GM23338 (cell line): ENCODE results near the gene ONECUT1. TPM values are rescaled to one million over a fixed set of nuclear protein-coding genes. Genes with fewer than 3 reads are reported as not detected.
A peak's percentile ranks its signal among the peaks of the same experiment; 100 is the strongest.

Source experiments
- ATAC-seq: fragments of 200-7000 bp; cut with Tn5 transposase; 3 replicates; pipeline ENCODE4 v1.9.1; 2020
- DNase-seq: peaks from one replicate; pipeline ENCODE4 v3.0.0-alpha.2; 2015; ENCODE audit warnings: low spot score
- H2AFZ ChIP-seq: fragments of 200-600 bp; sonication (generic); 2 replicates; pipeline ENCODE4 v1.8.0; 2016; ENCODE audit warnings: antibody characterized with exemption, mild to moderate bottlenecking, moderate library complexity
- H3F3A ChIP-seq: fragments of 200-600 bp; sonication (generic); replicated peaks from 2 replicates; pipeline ENCODE4 v1.8.0; 2017; ENCODE audit warnings: antibody characterized with exemption, mixed run types, low read depth
- H3K27ac ChIP-seq: fragments of 200-600 bp; sonication (generic); 2 replicates; pipeline ENCODE4 v1.6.1; 2016; ENCODE audit warnings: low read depth
- H3K27me3 ChIP-seq: fragments of 200-600 bp; sonication (generic); 2 replicates; pipeline ENCODE4 v1.8.0; 2016; ENCODE audit warnings: mild to moderate bottlenecking, mixed run types, moderate library complexity; ENCODE audit not compliant: insufficient read depth
- H3K36me3 ChIP-seq: fragments of 200-600 bp; sonication (generic); 2 replicates; pipeline ENCODE4 v1.8.0; 2016; ENCODE audit warnings: mild to moderate bottlenecking; ENCODE audit not compliant: insufficient read depth
- H3K4me1 ChIP-seq: fragments of 200-600 bp; sonication (generic); 2 replicates; pipeline ENCODE4 v1.8.0; 2016; ENCODE audit warnings: mild to moderate bottlenecking, moderate library complexity; ENCODE audit not compliant: insufficient read depth
- H3K4me2 ChIP-seq: fragments of 200-600 bp; sonication (generic); 2 replicates; pipeline ENCODE4 v1.7.1; 2017; ENCODE audit warnings: mixed run types
- H3K4me3 ChIP-seq: fragments of 200-600 bp; sonication (generic); 2 replicates; pipeline ENCODE4 v1.6.1; 2016; ENCODE audit warnings: mixed run types
- H3K79me2 ChIP-seq: fragments of 200-600 bp; sonication (generic); replicated peaks from 2 replicates; pipeline ENCODE4 v1.8.0; 2017; ENCODE audit warnings: mild to moderate bottlenecking; ENCODE audit not compliant: insufficient read depth
- H3K9me2 ChIP-seq: fragments of 200-600 bp; sonication (generic); 2 replicates; pipeline ENCODE4 v1.8.0; 2017; ENCODE audit not compliant: insufficient read depth
- H4K20me1 ChIP-seq: fragments of 200-600 bp; sonication (generic); replicated peaks from 2 replicates; pipeline ENCODE4 v1.8.0; 2017; ENCODE audit warnings: mild to moderate bottlenecking; ENCODE audit not compliant: insufficient read depth
- H3K27ac Mint-ChIP-seq: 2 replicates; pipeline ENCODE4 v1.8.0; 2020; ENCODE audit warnings: inconsistent platforms, mild to moderate bottlenecking, moderate library complexity, mixed read lengths
- H3K27me3 Mint-ChIP-seq: 3 replicates; pipeline ENCODE4 v1.8.0; 2022; ENCODE audit warnings: low read depth, mild to moderate bottlenecking, moderate library complexity, mixed read lengths, inconsistent platforms; ENCODE audit not compliant: insufficient read depth, poor library complexity
- H3K36me3 Mint-ChIP-seq: 3 replicates; pipeline ENCODE4 v1.8.0; 2021; ENCODE audit warnings: low read depth, mild to moderate bottlenecking, inconsistent platforms, moderate library complexity, mixed read lengths
- H3K4me1 Mint-ChIP-seq: 3 replicates; pipeline ENCODE4 v1.8.0; 2020; ENCODE audit warnings: mild to moderate bottlenecking, inconsistent platforms, mixed read lengths
- H3K4me3 Mint-ChIP-seq: 3 replicates; pipeline ENCODE4 v1.8.0; 2021; ENCODE audit warnings: moderate library complexity, mild to moderate bottlenecking, inconsistent platforms, mixed read lengths
- H3K9me3 Mint-ChIP-seq: 3 replicates; pipeline ENCODE4 v1.8.0; 2020; ENCODE audit warnings: moderate library complexity, mild to moderate bottlenecking, inconsistent platforms, mixed read lengths
- CREB1 ChIP-seq: fragments of 250-450 bp; sonication (Bioruptor Pico); IDR thresholded peaks from 2 replicates; pipeline ENCODE4 v1.5.0; 2020; ENCODE audit warnings: low read depth, mild to moderate bottlenecking, moderate library complexity
- ETS1 ChIP-seq: IDR thresholded peaks from 2 replicates; pipeline ENCODE4 v1.6.1; 2016; ENCODE audit warnings: antibody characterized with exemption
- EZH2 ChIP-seq: fragments of 200-600 bp; sonication (generic); IDR thresholded peaks from one replicate; pipeline ENCODE4 v1.8.0; 2017; ENCODE audit warnings: antibody characterized with exemption, mild to moderate bottlenecking, low read depth; ENCODE audit not compliant: unreplicated experiment
- EZH2phosphoT487 ChIP-seq: fragments of 200-600 bp; sonication (generic); IDR thresholded peaks from one replicate; pipeline ENCODE4 v1.8.1; 2018; ENCODE audit warnings: antibody characterized with exemption; ENCODE audit not compliant: unreplicated experiment
- JUNB ChIP-seq: IDR thresholded peaks from one replicate; pipeline ENCODE4 v1.6.1; 2016; ENCODE audit warnings: antibody characterized with exemption; ENCODE audit not compliant: unreplicated experiment
- NANOG ChIP-seq: IDR thresholded peaks from 2 replicates; pipeline ENCODE4 v1.6.1; 2016; ENCODE audit warnings: antibody characterized with exemption, borderline replicate concordance
- POLR2AphosphoS5 ChIP-seq: IDR thresholded peaks from 2 replicates; pipeline ENCODE4 v1.6.1; 2016; ENCODE audit warnings: antibody characterized with exemption, low read depth
- STAT1 ChIP-seq: IDR thresholded peaks from one replicate; pipeline ENCODE4 v1.6.1; 2016; ENCODE audit warnings: antibody characterized with exemption; ENCODE audit not compliant: unreplicated experiment
- ZNF114 ChIP-seq: fragments of 250-450 bp; sonication (Bioruptor Pico); IDR thresholded peaks from 2 replicates; pipeline ENCODE4 v1.5.0; 2020; ENCODE audit warnings: mild to moderate bottlenecking, moderate library complexity
- ZNF331 ChIP-seq: fragments of 250-450 bp; sonication (Bioruptor Pico); IDR thresholded peaks from 2 replicates; pipeline ENCODE4 v1.5.0; 2020; ENCODE audit warnings: low read depth, mild to moderate bottlenecking, moderate library complexity
- polyA plus RNA-seq: library from polyadenylated mRNA; unstranded; fragments of >200 nt; fragmentation: Nextera tagmentation; extraction: Ambion mirVana; gene quantifications from 2 replicates; pipeline ENCODE4 v1.2.1, GENCODE V29; 2016
- total RNA-seq: library from RNA; depleted of rRNA; stranded (reverse); fragments of >200 nt; shearing (Covaris generic); gene quantifications from 2 replicates; pipeline ENCODE4 v1.2.3, GENCODE V29; 2014
- TF ChIP-seq, protein P1 (sequence below), 2 experiments: fragments of 200-600 bp in 1 of 2; sonication (generic) in 1 of 2; conservative IDR thresholded peaks; 2 replicates each; pipeline versions ENCODE4 v1.5.1 to v1.6.1; 2016 to 2017; ENCODE audit warnings: antibody characterized with exemption in 2 of 2, low read depth in 2 of 2, mild to moderate bottlenecking in 2 of 2, moderate library complexity in 1 of 2
- TF ChIP-seq, protein P2 (sequence below): fragments of 250-450 bp; sonication (Bioruptor Pico); IDR thresholded peaks from 2 replicates; pipeline ENCODE4 v1.5.0; 2020; ENCODE audit warnings: mild to moderate bottlenecking, moderate library complexity
- TF ChIP-seq, protein P3 (sequence below): IDR thresholded peaks from one replicate; pipeline ENCODE4 v1.6.1; 2018; ENCODE audit warnings: antibody characterized with exemption; ENCODE audit not compliant: unreplicated experiment

ONECUT1 gene
- total and polyA plus RNA-seq, 2 experiments from 2014 or later = 4.3 to 9.4 TPM

DNA sequence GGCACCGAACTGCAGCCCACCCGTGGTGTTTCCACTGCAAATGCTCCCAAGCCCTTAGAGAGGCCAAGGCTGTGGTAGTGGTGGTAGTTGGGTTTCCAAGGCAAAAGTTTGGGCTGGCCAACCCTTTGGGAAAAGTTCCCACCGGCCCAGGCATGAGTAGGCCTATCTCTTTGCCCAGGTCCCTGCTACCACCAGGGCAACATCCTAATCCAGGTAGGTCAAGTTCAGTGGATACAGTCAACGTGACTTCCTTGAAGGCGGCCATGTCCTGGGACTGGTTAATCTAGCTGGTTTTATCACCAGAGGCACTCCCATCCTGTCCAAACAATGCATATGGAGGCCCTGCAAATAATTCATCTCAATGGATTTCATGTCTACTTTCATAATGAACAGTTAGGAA is 1.6 kb upstream of the ONECUT1 start:
- H2AFZ ChIP-seq = no peak overlapping the region
- H3K4me3 ChIP-seq = peak overlapping the region; percentile 59
- H3K4me1 Mint-ChIP-seq = peaks cover 70% of the 10 kb centered on the region
- H3K79me2 ChIP-seq = 0 out of 2 replicates have a peak, but pooled peaks cover 3% of the 10 kb centered on the region
- no peak overlapping the region for H3K27ac Mint-ChIP-seq
- H3K4me2 ChIP-seq = peak overlapping the region; percentile 82
- ATAC-seq (no peak), DNase-seq (peak; percentile 36)
- H3K36me3 Mint-ChIP-seq = no peaks in the 10 kb centered on the region; the same call in 2 of the 3 replicates
- H4K20me1 ChIP-seq = peaks cover 32% of the 10 kb centered on the region
- H3K9me2 ChIP-seq = no peaks in the 10 kb centered on the region
- H3K4me1 ChIP-seq = peaks cover 77% of the 10 kb centered on the region
- no peaks in the 10 kb centered on the region; the same call in 1 of the 3 replicates for H3K9me3 Mint-ChIP-seq
- H3K27me3 Mint-ChIP-seq = peaks cover 98% of the 10 kb centered on the region
- no peak for TF ChIP-seq POLR2AphosphoS5
- TF ChIP-seq, protein P1, sequence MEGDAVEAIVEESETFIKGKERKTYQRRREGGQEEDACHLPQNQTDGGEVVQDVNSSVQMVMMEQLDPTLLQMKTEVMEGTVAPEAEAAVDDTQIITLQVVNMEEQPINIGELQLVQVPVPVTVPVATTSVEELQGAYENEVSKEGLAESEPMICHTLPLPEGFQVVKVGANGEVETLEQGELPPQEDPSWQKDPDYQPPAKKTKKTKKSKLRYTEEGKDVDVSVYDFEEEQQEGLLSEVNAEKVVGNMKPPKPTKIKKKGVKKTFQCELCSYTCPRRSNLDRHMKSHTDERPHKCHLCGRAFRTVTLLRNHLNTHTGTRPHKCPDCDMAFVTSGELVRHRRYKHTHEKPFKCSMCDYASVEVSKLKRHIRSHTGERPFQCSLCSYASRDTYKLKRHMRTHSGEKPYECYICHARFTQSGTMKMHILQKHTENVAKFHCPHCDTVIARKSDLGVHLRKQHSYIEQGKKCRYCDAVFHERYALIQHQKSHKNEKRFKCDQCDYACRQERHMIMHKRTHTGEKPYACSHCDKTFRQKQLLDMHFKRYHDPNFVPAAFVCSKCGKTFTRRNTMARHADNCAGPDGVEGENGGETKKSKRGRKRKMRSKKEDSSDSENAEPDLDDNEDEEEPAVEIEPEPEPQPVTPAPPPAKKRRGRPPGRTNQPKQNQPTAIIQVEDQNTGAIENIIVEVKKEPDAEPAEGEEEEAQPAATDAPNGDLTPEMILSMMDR (conservative IDR thresholded peaks at IDR 0.05; ENCODE audit: low read depth in 2 of 2) = no peak
- no peak for TF ChIP-seq STAT1
- no peak for TF ChIP-seq NANOG
- no peak for TF ChIP-seq ZNF331 (CRISPR knock-in tag)
- TF ChIP-seq CREB1 (CRISPR knock-in tag) = no peak
- TF ChIP-seq ZNF114 = no peak
- no peak for TF ChIP-seq EZH2
- no peak for TF ChIP-seq EZH2phosphoT487
- TF ChIP-seq, protein P2, sequence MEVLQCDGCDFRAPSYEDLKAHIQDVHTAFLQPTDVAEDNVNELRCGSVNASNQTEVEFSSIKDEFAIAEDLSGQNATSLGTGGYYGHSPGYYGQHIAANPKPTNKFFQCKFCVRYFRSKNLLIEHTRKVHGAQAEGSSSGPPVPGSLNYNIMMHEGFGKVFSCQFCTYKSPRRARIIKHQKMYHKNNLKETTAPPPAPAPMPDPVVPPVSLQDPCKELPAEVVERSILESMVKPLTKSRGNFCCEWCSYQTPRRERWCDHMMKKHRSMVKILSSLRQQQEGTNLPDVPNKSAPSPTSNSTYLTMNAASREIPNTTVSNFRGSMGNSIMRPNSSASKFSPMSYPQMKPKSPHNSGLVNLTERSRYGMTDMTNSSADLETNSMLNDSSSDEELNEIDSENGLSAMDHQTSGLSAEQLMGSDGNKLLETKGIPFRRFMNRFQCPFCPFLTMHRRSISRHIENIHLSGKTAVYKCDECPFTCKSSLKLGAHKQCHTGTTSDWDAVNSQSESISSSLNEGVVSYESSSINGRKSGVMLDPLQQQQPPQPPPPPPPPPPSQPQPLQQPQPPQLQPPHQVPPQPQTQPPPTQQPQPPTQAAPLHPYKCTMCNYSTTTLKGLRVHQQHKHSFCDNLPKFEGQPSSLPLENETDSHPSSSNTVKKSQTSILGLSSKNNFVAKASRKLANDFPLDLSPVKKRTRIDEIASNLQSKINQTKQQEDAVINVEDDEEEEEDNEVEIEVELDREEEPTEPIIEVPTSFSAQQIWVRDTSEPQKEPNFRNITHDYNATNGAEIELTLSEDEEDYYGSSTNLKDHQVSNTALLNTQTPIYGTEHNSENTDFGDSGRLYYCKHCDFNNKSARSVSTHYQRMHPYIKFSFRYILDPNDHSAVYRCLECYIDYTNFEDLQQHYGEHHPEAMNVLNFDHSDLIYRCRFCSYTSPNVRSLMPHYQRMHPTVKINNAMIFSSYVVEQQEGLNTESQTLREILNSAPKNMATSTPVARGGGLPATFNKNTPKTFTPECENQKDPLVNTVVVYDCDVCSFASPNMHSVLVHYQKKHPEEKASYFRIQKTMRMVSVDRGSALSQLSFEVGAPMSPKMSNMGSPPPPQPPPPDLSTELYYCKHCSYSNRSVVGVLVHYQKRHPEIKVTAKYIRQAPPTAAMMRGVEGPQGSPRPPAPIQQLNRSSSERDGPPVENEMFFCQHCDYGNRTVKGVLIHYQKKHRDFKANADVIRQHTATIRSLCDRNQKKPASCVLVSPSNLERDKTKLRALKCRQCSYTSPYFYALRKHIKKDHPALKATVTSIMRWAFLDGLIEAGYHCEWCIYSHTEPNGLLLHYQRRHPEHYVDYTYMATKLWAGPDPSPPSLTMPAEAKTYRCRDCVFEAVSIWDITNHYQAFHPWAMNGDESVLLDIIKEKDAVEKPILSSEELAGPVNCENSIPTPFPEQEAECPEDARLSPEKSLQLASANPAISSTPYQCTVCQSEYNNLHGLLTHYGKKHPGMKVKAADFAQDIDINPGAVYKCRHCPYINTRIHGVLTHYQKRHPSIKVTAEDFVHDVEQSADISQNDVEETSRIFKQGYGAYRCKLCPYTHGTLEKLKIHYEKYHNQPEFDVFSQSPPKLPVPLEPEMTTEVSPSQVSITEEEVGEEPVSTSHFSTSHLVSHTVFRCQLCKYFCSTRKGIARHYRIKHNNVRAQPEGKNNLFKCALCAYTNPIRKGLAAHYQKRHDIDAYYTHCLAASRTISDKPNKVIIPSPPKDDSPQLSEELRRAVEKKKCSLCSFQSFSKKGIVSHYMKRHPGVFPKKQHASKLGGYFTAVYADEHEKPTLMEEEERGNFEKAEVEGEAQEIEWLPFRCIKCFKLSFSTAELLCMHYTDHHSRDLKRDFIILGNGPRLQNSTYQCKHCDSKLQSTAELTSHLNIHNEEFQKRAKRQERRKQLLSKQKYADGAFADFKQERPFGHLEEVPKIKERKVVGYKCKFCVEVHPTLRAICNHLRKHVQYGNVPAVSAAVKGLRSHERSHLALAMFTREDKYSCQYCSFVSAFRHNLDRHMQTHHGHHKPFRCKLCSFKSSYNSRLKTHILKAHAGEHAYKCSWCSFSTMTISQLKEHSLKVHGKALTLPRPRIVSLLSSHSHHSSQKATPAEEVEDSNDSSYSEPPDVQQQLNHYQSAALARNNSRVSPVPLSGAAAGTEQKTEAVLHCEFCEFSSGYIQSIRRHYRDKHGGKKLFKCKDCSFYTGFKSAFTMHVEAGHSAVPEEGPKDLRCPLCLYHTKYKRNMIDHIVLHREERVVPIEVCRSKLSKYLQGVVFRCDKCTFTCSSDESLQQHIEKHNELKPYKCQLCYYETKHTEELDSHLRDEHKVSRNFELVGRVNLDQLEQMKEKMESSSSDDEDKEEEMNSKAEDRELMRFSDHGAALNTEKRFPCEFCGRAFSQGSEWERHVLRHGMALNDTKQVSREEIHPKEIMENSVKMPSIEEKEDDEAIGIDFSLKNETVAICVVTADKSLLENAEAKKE (CRISPR knock-in tag) = no peak
- TF ChIP-seq, protein P3, sequence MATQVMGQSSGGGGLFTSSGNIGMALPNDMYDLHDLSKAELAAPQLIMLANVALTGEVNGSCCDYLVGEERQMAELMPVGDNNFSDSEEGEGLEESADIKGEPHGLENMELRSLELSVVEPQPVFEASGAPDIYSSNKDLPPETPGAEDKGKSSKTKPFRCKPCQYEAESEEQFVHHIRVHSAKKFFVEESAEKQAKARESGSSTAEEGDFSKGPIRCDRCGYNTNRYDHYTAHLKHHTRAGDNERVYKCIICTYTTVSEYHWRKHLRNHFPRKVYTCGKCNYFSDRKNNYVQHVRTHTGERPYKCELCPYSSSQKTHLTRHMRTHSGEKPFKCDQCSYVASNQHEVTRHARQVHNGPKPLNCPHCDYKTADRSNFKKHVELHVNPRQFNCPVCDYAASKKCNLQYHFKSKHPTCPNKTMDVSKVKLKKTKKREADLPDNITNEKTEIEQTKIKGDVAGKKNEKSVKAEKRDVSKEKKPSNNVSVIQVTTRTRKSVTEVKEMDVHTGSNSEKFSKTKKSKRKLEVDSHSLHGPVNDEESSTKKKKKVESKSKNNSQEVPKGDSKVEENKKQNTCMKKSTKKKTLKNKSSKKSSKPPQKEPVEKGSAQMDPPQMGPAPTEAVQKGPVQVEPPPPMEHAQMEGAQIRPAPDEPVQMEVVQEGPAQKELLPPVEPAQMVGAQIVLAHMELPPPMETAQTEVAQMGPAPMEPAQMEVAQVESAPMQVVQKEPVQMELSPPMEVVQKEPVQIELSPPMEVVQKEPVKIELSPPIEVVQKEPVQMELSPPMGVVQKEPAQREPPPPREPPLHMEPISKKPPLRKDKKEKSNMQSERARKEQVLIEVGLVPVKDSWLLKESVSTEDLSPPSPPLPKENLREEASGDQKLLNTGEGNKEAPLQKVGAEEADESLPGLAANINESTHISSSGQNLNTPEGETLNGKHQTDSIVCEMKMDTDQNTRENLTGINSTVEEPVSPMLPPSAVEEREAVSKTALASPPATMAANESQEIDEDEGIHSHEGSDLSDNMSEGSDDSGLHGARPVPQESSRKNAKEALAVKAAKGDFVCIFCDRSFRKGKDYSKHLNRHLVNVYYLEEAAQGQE = no peak
- TF ChIP-seq ETS1 = no peak
- no peak for TF ChIP-seq JUNB
- peaks cover 34% of the 10 kb centered on the region for H3F3A ChIP-seq
- peaks cover 99% of the 10 kb centered on the region for H3K27me3 ChIP-seq
- H3K36me3 ChIP-seq = no peaks in the 10 kb centered on the region
- H3K4me3 Mint-ChIP-seq = peak overlapping the region; percentile 75
- no peak overlapping the region for H3K27ac ChIP-seq
